Neural progenitor cell (in vitro differentiated cells): Measurements from ENCODE around the gene MED27.
"Not testable (repeated sequence)": the region's sequence is repeated elsewhere in the genome, so short reads cannot be mapped to it uniquely, and the experiment has no call there.

Experiments used
- EZH2 ChIP-seq: fragments of 200-600 bp; sonication (generic); IDR thresholded peaks from 2 replicates; pipeline ENCODE4 v1.6.1; 2017; ENCODE audit warnings: antibody characterized with exemption, mild to moderate bottlenecking, moderate library complexity
- EZH2phosphoT487 ChIP-seq: fragments of 200-600 bp; sonication (generic); IDR thresholded peaks from 2 replicates; pipeline ENCODE4 v1.6.1; 2017; ENCODE audit warnings: antibody characterized with exemption
- TF ChIP-seq, protein P1 (sequence below): fragments of 200-600 bp; sonication (generic); IDR thresholded peaks from 2 replicates; pipeline ENCODE4 v1.5.1; 2017; ENCODE audit warnings: antibody characterized with exemption, mild to moderate bottlenecking

- TF ChIP-seq, protein P1, sequence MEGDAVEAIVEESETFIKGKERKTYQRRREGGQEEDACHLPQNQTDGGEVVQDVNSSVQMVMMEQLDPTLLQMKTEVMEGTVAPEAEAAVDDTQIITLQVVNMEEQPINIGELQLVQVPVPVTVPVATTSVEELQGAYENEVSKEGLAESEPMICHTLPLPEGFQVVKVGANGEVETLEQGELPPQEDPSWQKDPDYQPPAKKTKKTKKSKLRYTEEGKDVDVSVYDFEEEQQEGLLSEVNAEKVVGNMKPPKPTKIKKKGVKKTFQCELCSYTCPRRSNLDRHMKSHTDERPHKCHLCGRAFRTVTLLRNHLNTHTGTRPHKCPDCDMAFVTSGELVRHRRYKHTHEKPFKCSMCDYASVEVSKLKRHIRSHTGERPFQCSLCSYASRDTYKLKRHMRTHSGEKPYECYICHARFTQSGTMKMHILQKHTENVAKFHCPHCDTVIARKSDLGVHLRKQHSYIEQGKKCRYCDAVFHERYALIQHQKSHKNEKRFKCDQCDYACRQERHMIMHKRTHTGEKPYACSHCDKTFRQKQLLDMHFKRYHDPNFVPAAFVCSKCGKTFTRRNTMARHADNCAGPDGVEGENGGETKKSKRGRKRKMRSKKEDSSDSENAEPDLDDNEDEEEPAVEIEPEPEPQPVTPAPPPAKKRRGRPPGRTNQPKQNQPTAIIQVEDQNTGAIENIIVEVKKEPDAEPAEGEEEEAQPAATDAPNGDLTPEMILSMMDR = not testable (repeated sequence)
- not testable (repeated sequence) for TF ChIP-seq EZH2, EZH2phosphoT487
Observed at GRCh38 chr9:132058226-132058625, 21.4 kb downstream of the MED27 start.
